Neuronal stem cell (in vitro differentiated cells): ENCODE data around the gene CNTNAP2.

Source experiments
- DNase-seq: peaks from one replicate; pipeline ENCODE4 v3.0.0-alpha.2; 2013; ENCODE audit warnings: low spot score
- H2AFZ ChIP-seq: one replicate; pipeline ENCODE4 v1.6.1; 2013; ENCODE audit warnings: mild to moderate bottlenecking, low read length, inconsistent platforms
- H2AK5ac ChIP-seq: 2 replicates; pipeline ENCODE4 v1.6.1; 2013; ENCODE audit warnings: low read depth, mild to moderate bottlenecking, inconsistent platforms, low read length, moderate library complexity, mixed read lengths
- H2BK120ac ChIP-seq: 2 replicates; pipeline ENCODE4 v1.6.1; 2013; ENCODE audit warnings: low read depth, mild to moderate bottlenecking, inconsistent platforms, low read length, moderate library complexity, mixed read lengths
- H2BK12ac ChIP-seq: one replicate; pipeline ENCODE4 v1.6.1; 2013; ENCODE audit warnings: low read length, inconsistent platforms
- H2BK15ac ChIP-seq: 2 replicates; pipeline ENCODE4 v1.6.1; 2013; ENCODE audit warnings: mild to moderate bottlenecking, low read length, inconsistent platforms, mixed read lengths
- H2BK5ac ChIP-seq: one replicate; pipeline ENCODE4 v1.6.1; 2013; ENCODE audit warnings: inconsistent platforms, mild to moderate bottlenecking, low read length, moderate library complexity
- H3K14ac ChIP-seq: one replicate; pipeline ENCODE4 v1.6.1; 2013; ENCODE audit warnings: low read length, inconsistent platforms
- H3K18ac ChIP-seq: 2 replicates; pipeline ENCODE4 v1.6.1; 2013; ENCODE audit warnings: low read length, inconsistent platforms
- H3K23ac ChIP-seq: 2 replicates; pipeline ENCODE4 v1.6.1; 2013; ENCODE audit warnings: low read depth, mild to moderate bottlenecking, mixed read lengths, low read length, inconsistent platforms; ENCODE audit not compliant: poor library complexity
- H3K27ac ChIP-seq: replicated peaks from 3 replicates; pipeline ENCODE4 v1.5.1; 2013; ENCODE audit warnings: low read length, inconsistent platforms
- H3K27me3 ChIP-seq, 3 experiments: 2 replicates each; pipeline ENCODE4 v1.6.1; 2013; ENCODE audit warnings: low read length in 3 of 3, mild to moderate bottlenecking in 2 of 3, inconsistent platforms in 1 of 3, low read depth in 1 of 3, mixed read lengths in 1 of 3, moderate library complexity in 1 of 3; ENCODE audit not compliant: control insufficient read depth in 3 of 3, insufficient read depth in 3 of 3
- H3K36me3 ChIP-seq, 2 donors: replicated peaks in 1 of 2; 2 replicates each; pipeline ENCODE4 v1.6.1; 2013; ENCODE audit warnings: low read length in 2 of 2; ENCODE audit not compliant: control insufficient read depth in 2 of 2, insufficient read depth in 2 of 2
- H3K4ac ChIP-seq: 2 replicates; pipeline ENCODE4 v1.6.1; 2013; ENCODE audit warnings: inconsistent platforms, mild to moderate bottlenecking, low read length, moderate library complexity
- H3K4me1 ChIP-seq, 2 donors: 1 replicate in 1 of 2; 2 replicates in 1 of 2; pipeline ENCODE4 v1.6.1; 2013; ENCODE audit warnings: low read length in 2 of 2, low read depth in 1 of 2; ENCODE audit not compliant: control insufficient read depth in 2 of 2, insufficient read depth in 1 of 2
- H3K4me2 ChIP-seq: one replicate; pipeline ENCODE4 v1.6.1; 2013; ENCODE audit warnings: mild to moderate bottlenecking, low read length, inconsistent platforms; ENCODE audit not compliant: insufficient read depth, poor library complexity, severe bottlenecking
- H3K4me3 ChIP-seq, 2 donors: 2 replicates each; pipeline ENCODE4 v1.5.1; 2013; ENCODE audit warnings: low read length in 2 of 2, mild to moderate bottlenecking in 2 of 2, inconsistent platforms in 1 of 2, moderate library complexity in 1 of 2
- H3K79me1 ChIP-seq: one replicate; pipeline ENCODE4 v1.6.1; 2013; ENCODE audit warnings: low read depth, mild to moderate bottlenecking, inconsistent platforms, low read length, moderate library complexity
- H3K9ac ChIP-seq: one replicate; pipeline ENCODE4 v1.6.1; 2013; ENCODE audit warnings: mild to moderate bottlenecking, low read depth, low read length, inconsistent platforms; ENCODE audit not compliant: poor library complexity
- H3K9me3 ChIP-seq, 2 donors: replicated peaks in 1 of 2; 2 replicates each; pipeline versions ENCODE3 to v1.6.1; 2013; ENCODE audit warnings: low read length in 2 of 2, mild to moderate bottlenecking in 2 of 2, inconsistent platforms in 1 of 2, low read depth in 1 of 2, mixed read lengths in 1 of 2, moderate library complexity in 1 of 2; ENCODE audit not compliant: control insufficient read depth in 2 of 2, insufficient read depth in 1 of 2
- H4K8ac ChIP-seq: one replicate; pipeline ENCODE4 v1.6.1; 2013; ENCODE audit warnings: low read depth, mild to moderate bottlenecking, inconsistent platforms, low read length, moderate library complexity
- H4K91ac ChIP-seq: one replicate; pipeline ENCODE4 v1.6.1; 2013; ENCODE audit warnings: low read length, low read depth, mild to moderate bottlenecking, inconsistent platforms; ENCODE audit not compliant: poor library complexity
- WGBS, 2 donors: extraction: QIAGEN DNeasy Blood & Tissue Kit; methylation state at CpG; one replicate each; pipeline ENCODE4 v1.1.7; 2013; ENCODE audit warnings: missing lambda C conversion rate in 2 of 2, mixed read lengths in 1 of 2; ENCODE audit not compliant: insufficient read length in 2 of 2, insufficient replicate concordance in 1 of 2; ENCODE audit errors: extremely low coverage in 2 of 2; 5-methylcytosine and 5-hydroxymethylcytosine counted together

CNTNAP2 gene

GRCh38 chr7:147041438-147041837, 924.8 kb downstream of the CNTNAP2 start:
- Histone ChIP-seq H3K14ac (no peak overlapping the region), H3K4ac (no peak overlapping the region), H3K18ac (no peak overlapping the region), H3K9ac (no peak overlapping the region), H3K27me3 (no peaks in the 10 kb centered on the region), H3K79me1 (no peaks in the 10 kb centered on the region), H3K4me1 (peaks cover 0 to 2% of the 10 kb centered on the region in 2 donors), H2AK5ac (no peak overlapping the region), H3K23ac (no peak overlapping the region), H3K9me3 (no peaks in the 10 kb centered on the region), H4K91ac (no peak overlapping the region), H3K4me2 (no peak overlapping the region), H2BK15ac (no peak overlapping the region), H2AFZ (no peak overlapping the region), H4K8ac (no peak overlapping the region), H2BK5ac (no peak overlapping the region), H2BK120ac (no peak overlapping the region), H3K36me3 (no peaks in the 10 kb centered on the region), H2BK12ac (no peak overlapping the region), H3K4me3 (no peak overlapping the region), H3K27ac (no peak overlapping the region)
- no peak for DNase-seq
- WGBS, 2 donors, result no CpG with 5 or more reads among the region's 2 CpGs

DNA sequence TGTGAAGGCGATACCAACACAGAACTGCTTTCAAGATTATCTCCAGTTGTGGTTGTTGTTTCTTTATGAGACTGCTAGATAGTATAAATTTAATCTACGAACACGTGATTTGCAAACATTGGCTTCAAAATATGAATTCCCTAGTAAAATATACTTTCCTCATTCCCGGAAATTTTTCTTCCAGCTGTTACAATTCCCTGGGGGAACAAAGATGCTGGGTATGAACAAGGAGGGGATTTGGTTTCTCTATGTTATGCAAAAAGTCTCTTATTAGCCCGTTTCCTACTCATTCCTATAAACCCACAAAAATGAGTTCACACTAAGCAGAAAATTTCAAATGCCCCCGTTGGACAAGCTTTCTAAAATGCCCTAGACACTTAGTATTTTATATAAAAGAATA, 928.3 kb downstream of the CNTNAP2 start:
- H3K4me3 ChIP-seq, result no peak overlapping the region
- H3K4me2 ChIP-seq, result no peak overlapping the region

DNA sequence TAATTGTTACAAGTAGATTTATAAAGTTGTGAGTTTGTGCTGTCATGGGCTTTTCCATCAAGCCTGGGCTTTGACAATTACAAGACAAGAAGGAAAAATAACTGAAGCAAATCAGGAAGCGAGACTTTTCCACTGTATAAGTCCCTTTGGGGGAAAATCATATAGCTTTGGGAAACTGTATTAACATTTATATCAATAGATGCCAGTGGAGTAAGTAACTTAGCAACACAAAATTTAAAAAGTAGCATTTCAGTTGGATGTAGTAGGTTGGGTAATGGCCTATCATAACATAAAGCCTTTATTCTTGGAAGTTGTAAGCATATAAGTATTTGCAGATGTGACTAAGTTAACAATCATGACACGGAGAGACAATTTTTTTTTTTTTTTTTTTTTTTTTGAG, 931.1 kb downstream of the CNTNAP2 start:
- Histone ChIP-seq H3K18ac (no peak overlapping the region), H3K27ac (no peak overlapping the region), H2AFZ (no peak overlapping the region), H2BK15ac (no peak overlapping the region), H3K4me2 (no peak overlapping the region), H3K9me3 (peaks cover 0 to 2% of the 10 kb centered on the region in 2 donors), H3K4me3 (no peak overlapping the region), H3K4ac (no peak overlapping the region), H3K4me1 (no peaks in the 10 kb centered on the region), H3K14ac (no peak overlapping the region), H3K79me1 (no peaks in the 10 kb centered on the region), H3K23ac (no peak overlapping the region), H3K36me3 (no peaks in the 10 kb centered on the region), H3K9ac (no peak overlapping the region), H4K91ac (no peak overlapping the region), H2BK120ac (no peak overlapping the region), H3K27me3 (no peaks in the 10 kb centered on the region), H4K8ac (no peak overlapping the region), H2AK5ac (no peak overlapping the region), H2BK12ac (no peak overlapping the region), H2BK5ac (no peak overlapping the region)
- no CpG with 5 or more reads among the region's 2 CpGs for WGBS, 2 donors
- no peak for DNase-seq

More for the DNA sequence above, 928.3 kb downstream of the CNTNAP2 start:
- H3K36me3 ChIP-seq, result no peaks in the 10 kb centered on the region
- DNase-seq, result no peak
- H3K4me1 ChIP-seq, result no peaks in the 10 kb centered on the region
- peaks cover 0 to 2% of the 10 kb centered on the region in 2 donors for H3K9me3 ChIP-seq
- H4K8ac ChIP-seq, result no peak overlapping the region
- no peaks in the 10 kb centered on the region for H3K79me1 ChIP-seq
- no peak overlapping the region for H3K23ac ChIP-seq
- H3K18ac ChIP-seq, result no peak overlapping the region
- H3K9ac ChIP-seq, result no peak overlapping the region
- no peak overlapping the region for H2AK5ac ChIP-seq
- no peak overlapping the region for H2BK15ac ChIP-seq
- no peak overlapping the region for H2BK5ac ChIP-seq
- no peak overlapping the region for H2BK12ac ChIP-seq
- H2BK120ac ChIP-seq, result no peak overlapping the region
- no CpG with 5 or more reads among the region's 6 CpGs for WGBS, 2 donors
- H2AFZ ChIP-seq, result no peak overlapping the region
- H3K27me3 ChIP-seq, result no peaks in the 10 kb centered on the region
- H3K14ac ChIP-seq, result no peak overlapping the region
- no peak overlapping the region for H3K27ac ChIP-seq
- H4K91ac ChIP-seq, result no peak overlapping the region
- H3K4ac ChIP-seq, result no peak overlapping the region

DNA sequence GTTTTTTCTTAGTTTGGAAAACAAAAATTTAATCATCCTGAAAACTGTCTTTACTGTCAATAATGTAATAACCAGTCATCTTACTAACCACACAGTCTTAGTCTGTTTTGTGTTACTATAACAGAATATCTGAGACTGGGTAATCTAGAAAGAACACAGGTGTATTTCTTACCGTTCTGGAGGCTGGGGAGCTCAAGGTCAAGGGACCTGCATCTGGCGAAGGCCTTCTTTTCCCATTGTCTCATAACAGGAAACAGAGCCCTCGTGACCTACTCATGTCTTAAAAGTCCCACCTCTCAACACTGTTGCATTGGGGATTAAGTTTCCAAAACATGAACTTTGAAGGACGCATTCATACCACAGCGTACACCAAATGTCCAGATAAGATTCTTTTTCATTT, 932.3 kb downstream of the CNTNAP2 start:
- no peak overlapping the region for H2BK15ac ChIP-seq
- H3K4me1 ChIP-seq, result no peaks in the 10 kb centered on the region
- no peak overlapping the region for H2AFZ ChIP-seq
- no peak overlapping the region for H3K4me2 ChIP-seq
- H3K9ac ChIP-seq, result no peak overlapping the region
- no peak overlapping the region for H2BK120ac ChIP-seq
- no peaks in the 10 kb centered on the region for H3K36me3 ChIP-seq
- no peak overlapping the region for H3K14ac ChIP-seq
- H2AK5ac ChIP-seq, result no peak overlapping the region
- no peak overlapping the region for H4K91ac ChIP-seq
- H3K27ac ChIP-seq, result no peak overlapping the region
- no peak overlapping the region for H4K8ac ChIP-seq
- H3K4me3 ChIP-seq, result no peak overlapping the region
- H2BK12ac ChIP-seq, result no peak overlapping the region
- no peak for DNase-seq
- H3K27me3 ChIP-seq, result no peaks in the 10 kb centered on the region
- WGBS, 2 donors, result no CpG with 5 or more reads among the region's 5 CpGs
- H3K79me1 ChIP-seq, result no peaks in the 10 kb centered on the region
- no peak overlapping the region for H3K23ac ChIP-seq
- no peak overlapping the region for H3K18ac ChIP-seq
- H3K4ac ChIP-seq, result no peak overlapping the region
- peaks cover 0 to 2% of the 10 kb centered on the region in 2 donors for H3K9me3 ChIP-seq
- no peak overlapping the region for H2BK5ac ChIP-seq
